Esophagus squamous epithelium (tissue), 4 donors: ENCODE data around the gene PSORS1C1.

ENCODE experiments used
- CTCF ChIP-seq, 6 experiments: fragments of 450-650 bp in 4 of 6; fragments of 200-600 bp in 2 of 6; sonication (generic) in 2 of 6; IDR thresholded peaks; one replicate each; pipeline ENCODE4 v1.5.1; 2016 to 2019; ENCODE audit warnings: antibody characterized with exemption in 6 of 6, mild to moderate bottlenecking in 4 of 6, moderate library complexity in 4 of 6
- POLR2A ChIP-seq, 4 donors: fragments of 450-650 bp; IDR thresholded peaks; one replicate each; pipeline ENCODE4 v1.6.1; 2017; ENCODE audit warnings: antibody characterized with exemption in 4 of 4, mild to moderate bottlenecking in 4 of 4, moderate library complexity in 3 of 4

- TF ChIP-seq CTCF (IDR thresholded peaks at IDR 0.05) = no peak
- TF ChIP-seq POLR2A (IDR thresholded peaks at IDR 0.05) = no peak
Observed at GRCh38 chr6:31125586-31126363, 11.2 kb downstream of the PSORS1C1 start.
